ENCODE results near the gene STEAP1B.

Gene STEAP1B

GRCh38 chr7:22427104-22427503, 72.9 kb downstream of the STEAP1B start:
- no peak for DNase-seq

- no peak for DNase-seq
Measured at GRCh38 chr7:22426463-22427094, 73.4 kb downstream of the STEAP1B start.

GRCh38 chr7:22425361-22425760, 74.6 kb downstream of the STEAP1B start:
- DNase-seq, result no peak

GRCh38 chr7:22422831-22423615, 77.0 kb downstream of the STEAP1B start:
- DNase-seq, result no peak

- no peak for DNase-seq
Measured at GRCh38 chr7:22420973-22421635, 78.9 kb downstream of the STEAP1B start.

GRCh38 chr7:22420008-22420407, 80.0 kb downstream of the STEAP1B start:
- DNase-seq, result no peak

- DNase-seq, result no peak
Measured at GRCh38 chr7:22419488-22419887, 80.5 kb downstream of the STEAP1B start.

GRCh38 chr7:22418251-22419046, 81.5 kb downstream of the STEAP1B start:
- no peak for DNase-seq

GRCh38 chr7:22417841-22418240, 82.1 kb downstream of the STEAP1B start:
- DNase-seq, result no peak

- DNase-seq, result no peak
Measured at GRCh38 chr7:22417349-22417748, 82.6 kb downstream of the STEAP1B start.

- no peak for DNase-seq
Measured at GRCh38 chr7:22414424-22414823, 85.6 kb downstream of the STEAP1B start.

- DNase-seq, result no peak
Measured at GRCh38 chr7:22413211-22413610, 86.8 kb downstream of the STEAP1B start.

- no peak for DNase-seq
Measured at GRCh38 chr7:22411977-22412693, 87.9 kb downstream of the STEAP1B start.

- DNase-seq, result no peak
Measured at GRCh38 chr7:22406715-22407114, 93.3 kb downstream of the STEAP1B start.

GRCh38 chr7:22404421-22405023, 95.5 kb downstream of the STEAP1B start:
- no peak for DNase-seq

- no peak for DNase-seq
Measured at GRCh38 chr7:22403344-22403743, 96.6 kb downstream of the STEAP1B start.

GRCh38 chr7:22402250-22402649, 97.7 kb downstream of the STEAP1B start:
- no peak for DNase-seq

- DNase-seq, result no peak
Measured at GRCh38 chr7:22400936-22401553, 98.9 kb downstream of the STEAP1B start.

GRCh38 chr7:22400150-22400814, 99.7 kb downstream of the STEAP1B start:
- DNase-seq, result no peak

GRCh38 chr7:22399546-22399945, 100.4 kb downstream of the STEAP1B start:
- no peak for DNase-seq

- DNase-seq, result no peak
Measured at GRCh38 chr7:22399091-22399490, 100.9 kb downstream of the STEAP1B start.
